HEK293 (cell line): Measurements from ENCODE around the gene IL13.

Experiments used
- YY1 ChIP-seq: fragments of 450-650 bp; formaldehyde crosslinking; IDR thresholded peaks from 2 replicates; pipeline ENCODE4 v1.5.1; 2018; ENCODE audit warnings: missing biosample characterization, missing genetic modification characterization
- ZBTB17 ChIP-seq: fragments of 450-650 bp; formaldehyde crosslinking; IDR thresholded peaks from 2 replicates; pipeline ENCODE4 v1.5.1; 2016; ENCODE audit warnings: missing biosample characterization, missing genetic modification characterization
- ZBTB8A ChIP-seq: fragments of 450-650 bp; formaldehyde crosslinking; IDR thresholded peaks from 2 replicates; pipeline ENCODE4 v1.5.1; 2016; ENCODE audit warnings: missing biosample characterization, missing genetic modification characterization
- ZFP37 ChIP-seq: fragments of 450-650 bp; formaldehyde crosslinking; IDR thresholded peaks from 2 replicates; pipeline ENCODE4 v1.5.1; 2016; ENCODE audit warnings: missing biosample characterization, missing genetic modification characterization
- ZNF416 ChIP-seq: fragments of 450-650 bp; formaldehyde crosslinking; IDR thresholded peaks from 2 replicates; pipeline ENCODE4 v1.5.1; 2016; ENCODE audit warnings: missing biosample characterization, missing genetic modification characterization
- ZNF776 ChIP-seq: fragments of 450-650 bp; formaldehyde crosslinking; IDR thresholded peaks from 2 replicates; pipeline ENCODE4 v1.5.0; 2017; ENCODE audit warnings: missing biosample characterization, missing genetic modification characterization, borderline replicate concordance
- TF ChIP-seq, protein P1 (sequence below): fragments of 450-650 bp; formaldehyde crosslinking; IDR thresholded peaks from 2 replicates; pipeline ENCODE4 v1.5.1; 2016; ENCODE audit warnings: missing biosample characterization, missing genetic modification characterization
- TF ChIP-seq, protein P2 (sequence below): fragments of 450-650 bp; formaldehyde crosslinking; IDR thresholded peaks from 2 replicates; pipeline ENCODE4 v1.5.1; 2016; ENCODE audit warnings: missing biosample characterization, missing genetic modification characterization
- TF ChIP-seq, protein P3 (sequence below): fragments of 450-650 bp; formaldehyde crosslinking; IDR thresholded peaks from 2 replicates; pipeline ENCODE4 v1.5.1; 2016; ENCODE audit warnings: missing biosample characterization, missing genetic modification characterization

DNA sequence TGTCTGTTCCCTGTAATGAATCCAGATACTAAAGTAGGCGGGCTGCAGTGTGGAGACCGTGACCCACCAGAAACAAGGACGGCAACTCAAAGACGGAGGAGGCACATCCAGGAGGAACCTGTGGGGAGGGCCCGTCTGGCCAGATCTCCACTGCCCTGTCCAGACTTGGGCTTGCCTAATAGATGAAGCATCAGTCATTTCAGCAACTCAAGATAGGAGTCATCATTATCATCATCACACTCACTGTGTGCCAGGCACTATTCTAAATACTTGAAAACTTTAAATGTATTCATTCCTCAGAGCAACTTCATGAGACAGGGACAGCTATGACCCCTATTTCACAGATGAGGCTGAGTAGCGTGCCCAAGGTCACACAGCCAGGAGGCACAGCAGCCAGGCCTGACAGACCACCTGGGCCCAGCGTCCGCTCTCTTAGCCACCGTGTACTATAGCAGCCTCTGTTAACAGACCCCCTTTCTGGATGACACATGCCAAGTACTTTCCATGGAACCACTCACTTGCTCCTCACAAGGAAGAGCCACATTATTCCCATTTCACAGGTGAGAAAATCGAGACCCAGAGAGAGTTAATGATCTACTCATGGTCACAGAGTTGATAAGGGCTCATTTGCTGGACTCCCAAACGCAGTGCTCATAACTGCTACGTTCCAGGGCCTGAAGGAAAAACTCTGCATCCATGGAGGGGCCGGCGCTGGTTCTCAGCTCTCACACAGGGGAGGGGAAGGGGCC lies 10.9 kb downstream of the IL13 start:
- no peak for TF ChIP-seq ZFP37 (tag by site-specific recombination)
- TF ChIP-seq, protein P1, sequence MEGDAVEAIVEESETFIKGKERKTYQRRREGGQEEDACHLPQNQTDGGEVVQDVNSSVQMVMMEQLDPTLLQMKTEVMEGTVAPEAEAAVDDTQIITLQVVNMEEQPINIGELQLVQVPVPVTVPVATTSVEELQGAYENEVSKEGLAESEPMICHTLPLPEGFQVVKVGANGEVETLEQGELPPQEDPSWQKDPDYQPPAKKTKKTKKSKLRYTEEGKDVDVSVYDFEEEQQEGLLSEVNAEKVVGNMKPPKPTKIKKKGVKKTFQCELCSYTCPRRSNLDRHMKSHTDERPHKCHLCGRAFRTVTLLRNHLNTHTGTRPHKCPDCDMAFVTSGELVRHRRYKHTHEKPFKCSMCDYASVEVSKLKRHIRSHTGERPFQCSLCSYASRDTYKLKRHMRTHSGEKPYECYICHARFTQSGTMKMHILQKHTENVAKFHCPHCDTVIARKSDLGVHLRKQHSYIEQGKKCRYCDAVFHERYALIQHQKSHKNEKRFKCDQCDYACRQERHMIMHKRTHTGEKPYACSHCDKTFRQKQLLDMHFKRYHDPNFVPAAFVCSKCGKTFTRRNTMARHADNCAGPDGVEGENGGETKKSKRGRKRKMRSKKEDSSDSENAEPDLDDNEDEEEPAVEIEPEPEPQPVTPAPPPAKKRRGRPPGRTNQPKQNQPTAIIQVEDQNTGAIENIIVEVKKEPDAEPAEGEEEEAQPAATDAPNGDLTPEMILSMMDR (tag by site-specific recombination): no peak
- TF ChIP-seq ZNF416: no peak
- TF ChIP-seq ZNF776 (tag by site-specific recombination): no peak
- no peak for TF ChIP-seq YY1
- TF ChIP-seq, protein P2, sequence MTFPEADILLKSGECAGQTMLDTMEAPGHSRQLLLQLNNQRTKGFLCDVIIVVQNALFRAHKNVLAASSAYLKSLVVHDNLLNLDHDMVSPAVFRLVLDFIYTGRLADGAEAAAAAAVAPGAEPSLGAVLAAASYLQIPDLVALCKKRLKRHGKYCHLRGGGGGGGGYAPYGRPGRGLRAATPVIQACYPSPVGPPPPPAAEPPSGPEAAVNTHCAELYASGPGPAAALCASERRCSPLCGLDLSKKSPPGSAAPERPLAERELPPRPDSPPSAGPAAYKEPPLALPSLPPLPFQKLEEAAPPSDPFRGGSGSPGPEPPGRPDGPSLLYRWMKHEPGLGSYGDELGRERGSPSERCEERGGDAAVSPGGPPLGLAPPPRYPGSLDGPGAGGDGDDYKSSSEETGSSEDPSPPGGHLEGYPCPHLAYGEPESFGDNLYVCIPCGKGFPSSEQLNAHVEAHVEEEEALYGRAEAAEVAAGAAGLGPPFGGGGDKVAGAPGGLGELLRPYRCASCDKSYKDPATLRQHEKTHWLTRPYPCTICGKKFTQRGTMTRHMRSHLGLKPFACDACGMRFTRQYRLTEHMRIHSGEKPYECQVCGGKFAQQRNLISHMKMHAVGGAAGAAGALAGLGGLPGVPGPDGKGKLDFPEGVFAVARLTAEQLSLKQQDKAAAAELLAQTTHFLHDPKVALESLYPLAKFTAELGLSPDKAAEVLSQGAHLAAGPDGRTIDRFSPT (tag by site-specific recombination): no peak
- TF ChIP-seq ZBTB17 (tag by site-specific recombination): no peak
- TF ChIP-seq, protein P3, sequence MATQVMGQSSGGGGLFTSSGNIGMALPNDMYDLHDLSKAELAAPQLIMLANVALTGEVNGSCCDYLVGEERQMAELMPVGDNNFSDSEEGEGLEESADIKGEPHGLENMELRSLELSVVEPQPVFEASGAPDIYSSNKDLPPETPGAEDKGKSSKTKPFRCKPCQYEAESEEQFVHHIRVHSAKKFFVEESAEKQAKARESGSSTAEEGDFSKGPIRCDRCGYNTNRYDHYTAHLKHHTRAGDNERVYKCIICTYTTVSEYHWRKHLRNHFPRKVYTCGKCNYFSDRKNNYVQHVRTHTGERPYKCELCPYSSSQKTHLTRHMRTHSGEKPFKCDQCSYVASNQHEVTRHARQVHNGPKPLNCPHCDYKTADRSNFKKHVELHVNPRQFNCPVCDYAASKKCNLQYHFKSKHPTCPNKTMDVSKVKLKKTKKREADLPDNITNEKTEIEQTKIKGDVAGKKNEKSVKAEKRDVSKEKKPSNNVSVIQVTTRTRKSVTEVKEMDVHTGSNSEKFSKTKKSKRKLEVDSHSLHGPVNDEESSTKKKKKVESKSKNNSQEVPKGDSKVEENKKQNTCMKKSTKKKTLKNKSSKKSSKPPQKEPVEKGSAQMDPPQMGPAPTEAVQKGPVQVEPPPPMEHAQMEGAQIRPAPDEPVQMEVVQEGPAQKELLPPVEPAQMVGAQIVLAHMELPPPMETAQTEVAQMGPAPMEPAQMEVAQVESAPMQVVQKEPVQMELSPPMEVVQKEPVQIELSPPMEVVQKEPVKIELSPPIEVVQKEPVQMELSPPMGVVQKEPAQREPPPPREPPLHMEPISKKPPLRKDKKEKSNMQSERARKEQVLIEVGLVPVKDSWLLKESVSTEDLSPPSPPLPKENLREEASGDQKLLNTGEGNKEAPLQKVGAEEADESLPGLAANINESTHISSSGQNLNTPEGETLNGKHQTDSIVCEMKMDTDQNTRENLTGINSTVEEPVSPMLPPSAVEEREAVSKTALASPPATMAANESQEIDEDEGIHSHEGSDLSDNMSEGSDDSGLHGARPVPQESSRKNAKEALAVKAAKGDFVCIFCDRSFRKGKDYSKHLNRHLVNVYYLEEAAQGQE (tag by site-specific recombination): no peak
- no peak for TF ChIP-seq ZBTB8A (tag by site-specific recombination)
